Pulmonary artery endothelial cell (primary cell): ENCODE measurements around the gene CTNNA3. TPM values are rescaled to one million over a fixed set of nuclear protein-coding genes. Genes with fewer than 3 reads are reported as not detected.
"Not testable (repeated sequence)": the region's sequence is repeated elsewhere in the genome, so short reads cannot be mapped to it uniquely, and the experiment has no call there.

Experiments used
- DNase-seq: peaks from one replicate; pipeline ENCODE4 v3.0.0-alpha.2; 2011; ENCODE audit warnings: low read depth, low spot score
- total RNA-seq: library from RNA; depleted of rRNA; stranded (reverse); fragments of >200 nt; gene quantifications from 2 replicates; pipeline ENCODE4 v1.2.3, GENCODE V29; 2014

CTNNA3 gene
- not detected in 2 replicates for total RNA-seq

DNA sequence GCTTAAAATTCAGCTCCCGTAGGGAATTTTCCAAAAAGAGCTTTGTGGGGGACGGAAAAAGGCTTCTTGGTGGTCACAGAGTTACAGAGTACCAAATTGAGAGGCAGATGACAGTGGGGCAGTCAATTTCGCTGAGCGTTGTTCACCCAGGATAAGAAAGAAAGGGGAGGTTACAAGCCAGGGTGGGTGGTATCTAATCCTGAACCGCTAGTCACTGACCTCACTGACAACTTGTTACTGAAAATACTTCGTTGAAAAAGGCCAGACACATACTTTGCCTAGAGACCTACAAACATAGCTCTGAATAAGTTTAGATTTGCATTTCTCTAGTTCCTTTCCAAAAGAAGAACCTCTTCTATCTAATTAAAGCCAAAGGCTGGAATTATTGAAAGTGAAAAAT, at the start of gene CTNNA3:
Gene CTNNA3 (minus strand): TSS at position 167 of the 400 bp plus-strand sequence.
- DNase-seq, result no peak

DNA sequence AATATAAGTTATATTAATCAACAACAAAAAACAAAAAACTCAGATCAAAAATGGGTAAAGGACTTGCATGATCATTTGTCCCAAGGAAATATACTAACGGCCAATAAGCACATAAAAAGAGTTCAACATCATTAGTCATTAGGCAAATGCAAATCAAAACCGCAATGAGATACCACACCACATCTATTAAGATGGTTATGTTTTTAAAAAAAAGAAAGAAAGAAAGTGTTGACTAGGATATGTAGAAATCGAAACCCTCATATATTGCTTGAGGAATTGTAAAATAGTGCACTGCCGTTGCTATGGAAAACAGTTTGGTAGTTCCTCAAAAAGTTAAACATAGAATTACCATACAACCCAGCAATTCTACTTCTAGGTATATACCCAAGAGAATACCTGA, 39.4 kb upstream of the CTNNA3 start:
- DNase-seq, result no peak

DNA sequence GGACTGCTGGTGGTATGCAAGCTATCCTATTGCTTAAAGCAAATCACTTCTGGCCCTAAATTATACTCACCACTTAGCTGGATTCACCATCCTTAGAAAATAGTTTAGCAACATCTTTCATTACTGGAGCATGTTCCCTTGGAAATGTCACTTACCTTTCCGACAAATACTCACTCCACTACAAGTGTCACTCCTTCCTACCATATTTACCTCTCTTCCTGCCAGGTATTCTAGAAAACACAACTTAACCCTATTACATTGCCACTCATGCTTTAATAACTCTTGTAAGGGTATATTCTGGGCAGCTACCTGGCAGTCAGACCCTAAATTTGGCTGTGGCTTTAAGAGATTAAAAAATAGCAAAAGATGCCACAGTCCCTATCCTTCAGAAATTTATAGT, 37.5 kb upstream of the CTNNA3 start:
- DNase-seq, result no peak

DNA sequence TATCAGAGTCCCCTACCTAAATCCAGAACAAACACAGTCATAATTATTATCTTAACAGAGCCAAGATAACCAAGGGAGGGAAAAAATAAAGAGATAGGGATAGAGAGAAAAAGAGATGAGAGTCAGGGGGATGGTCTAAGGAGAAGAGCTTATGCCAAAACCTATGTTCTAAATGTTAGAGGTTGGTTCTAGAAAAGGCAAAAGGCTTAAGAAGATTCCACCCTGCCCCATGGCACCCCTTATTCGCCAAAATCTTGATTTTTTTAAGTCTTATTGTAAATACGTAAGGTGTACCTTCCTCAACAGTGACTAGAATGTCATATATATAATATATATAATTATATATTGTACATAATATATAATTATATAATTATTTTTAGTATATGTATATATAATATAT, 29.6 kb upstream of the CTNNA3 start:
- no peak for DNase-seq

DNA sequence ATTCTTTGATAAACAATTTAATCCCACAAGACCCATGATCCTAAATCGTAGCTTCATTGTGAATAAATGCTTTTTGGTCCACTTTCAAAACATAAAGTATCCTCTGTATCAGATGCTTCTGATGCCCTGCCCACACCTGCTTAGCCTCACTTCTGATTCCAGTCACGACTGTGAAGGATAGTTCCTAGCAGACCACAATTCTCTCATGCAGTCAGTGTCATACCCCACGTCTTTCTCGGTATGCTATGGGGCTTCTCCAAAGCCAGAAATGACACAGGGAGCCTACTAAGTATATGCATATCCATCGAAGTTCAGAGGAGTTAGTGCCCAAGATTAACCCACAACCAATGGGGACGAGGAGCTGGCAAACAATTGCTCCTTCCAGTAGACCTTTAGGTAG, 27.6 kb upstream of the CTNNA3 start:
- no peak for DNase-seq

DNA sequence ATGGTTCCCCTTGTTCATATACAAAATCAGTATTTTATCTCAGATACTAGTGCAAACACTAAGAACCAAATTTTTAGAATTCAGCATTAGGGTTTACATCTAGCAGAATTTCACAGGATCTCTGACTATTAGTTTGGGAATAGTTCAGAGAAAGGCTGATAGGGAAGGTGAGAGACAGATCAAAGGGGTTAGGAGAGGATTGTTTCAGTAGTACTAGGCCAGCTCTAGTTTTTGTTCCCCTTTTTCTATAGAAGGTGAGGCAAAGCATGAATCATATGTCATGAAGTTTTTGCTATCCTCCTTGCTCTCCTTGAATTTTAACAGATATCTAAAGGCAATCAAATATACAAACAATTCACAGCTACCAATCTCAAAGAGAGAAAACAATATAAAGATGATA, 26.1 kb upstream of the CTNNA3 start:
- DNase-seq, result no peak

DNA sequence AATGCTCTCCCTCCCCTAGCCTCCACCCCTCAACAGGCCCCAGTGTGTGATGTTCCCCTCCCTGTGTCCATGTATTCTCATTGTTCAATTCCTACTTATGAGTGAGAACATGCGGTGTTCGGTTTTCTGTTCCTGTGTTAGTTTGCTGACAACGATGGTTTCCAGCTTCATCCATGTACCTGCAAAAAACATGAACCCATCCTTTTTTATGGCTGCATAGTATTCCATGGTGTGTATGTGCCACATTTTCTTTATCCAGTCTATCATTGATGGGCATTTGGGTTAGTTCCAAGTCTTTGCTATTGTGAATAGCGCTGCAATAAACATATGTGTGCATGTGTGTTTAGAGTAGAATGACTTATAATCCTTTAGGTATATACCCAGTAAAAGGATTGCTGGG, 20.5 kb upstream of the CTNNA3 start:
- not testable (repeated sequence) for DNase-seq

DNA sequence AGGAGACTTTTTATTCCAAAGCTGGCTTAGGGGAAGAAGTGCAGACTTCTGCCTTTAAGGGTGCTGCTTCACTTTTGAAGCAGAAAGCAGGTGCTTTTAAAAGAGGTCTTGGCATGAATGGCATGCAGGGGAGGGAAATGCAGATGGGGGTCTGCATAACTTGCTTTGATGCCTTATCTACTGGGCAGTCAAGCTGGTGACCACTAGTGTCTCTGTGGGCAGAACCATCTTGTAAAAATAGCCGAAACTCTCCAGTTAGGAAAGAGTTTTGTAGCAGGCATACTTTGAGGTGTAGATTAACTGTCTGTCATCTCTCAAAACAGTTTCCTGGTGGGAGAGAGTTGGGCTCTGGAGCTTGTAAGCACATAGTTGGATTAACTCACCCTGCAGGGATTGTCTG, 9.9 kb upstream of the CTNNA3 start:
- no peak for DNase-seq

DNA sequence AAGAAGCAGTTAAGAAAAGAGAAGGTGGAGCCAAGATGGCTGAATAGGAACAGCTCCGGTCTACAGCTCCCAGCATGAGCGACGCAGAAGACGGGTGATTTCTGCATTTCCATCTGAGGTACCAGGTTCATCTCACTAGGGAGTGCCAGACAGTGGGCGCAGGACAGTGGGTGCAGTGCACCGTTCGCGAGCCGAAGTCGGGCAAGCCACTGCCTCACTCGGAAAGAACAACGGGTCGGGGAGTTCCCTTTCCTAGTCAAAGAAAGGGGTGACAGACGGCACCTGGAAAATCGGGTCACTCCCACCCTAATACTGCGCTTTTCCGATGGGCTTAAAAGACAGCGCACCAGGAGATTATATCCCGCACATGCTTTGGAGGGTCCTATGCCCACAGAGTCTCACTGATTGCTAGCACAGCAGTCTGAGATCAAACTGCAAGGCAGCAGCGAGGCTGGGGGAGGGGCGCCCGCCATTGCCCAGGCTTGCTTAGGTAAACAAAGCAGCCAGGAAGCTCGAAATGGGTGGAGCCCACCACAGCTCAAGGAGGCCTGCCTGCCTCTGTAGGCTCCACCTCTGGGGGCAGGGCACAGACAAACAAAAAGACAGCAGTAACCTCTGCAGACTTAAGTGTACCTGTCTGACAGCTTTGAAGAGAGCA, 3.7 kb upstream of the CTNNA3 start:
- not testable (repeated sequence) for DNase-seq

DNA sequence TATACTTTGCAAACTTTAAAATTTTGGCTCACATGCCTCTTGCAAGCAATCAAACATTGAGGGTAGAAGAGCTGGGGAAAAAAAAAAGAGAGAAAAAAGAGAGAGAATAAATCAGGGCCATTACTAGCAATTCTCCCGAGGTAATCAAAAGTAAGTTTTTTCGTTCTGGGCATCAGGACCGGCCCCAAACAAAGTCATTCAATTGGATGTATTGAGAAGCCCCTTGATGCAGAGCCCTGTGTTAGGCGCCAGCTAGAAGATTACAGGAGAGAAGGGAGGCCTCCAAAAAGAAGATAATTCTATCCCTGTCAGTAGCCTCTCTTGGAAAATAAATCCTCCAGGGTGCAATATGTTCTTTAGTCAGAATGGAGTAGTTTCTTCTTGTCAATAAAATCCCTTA, 2.2 kb upstream of the CTNNA3 start:
- DNase-seq, result no peak

DNA sequence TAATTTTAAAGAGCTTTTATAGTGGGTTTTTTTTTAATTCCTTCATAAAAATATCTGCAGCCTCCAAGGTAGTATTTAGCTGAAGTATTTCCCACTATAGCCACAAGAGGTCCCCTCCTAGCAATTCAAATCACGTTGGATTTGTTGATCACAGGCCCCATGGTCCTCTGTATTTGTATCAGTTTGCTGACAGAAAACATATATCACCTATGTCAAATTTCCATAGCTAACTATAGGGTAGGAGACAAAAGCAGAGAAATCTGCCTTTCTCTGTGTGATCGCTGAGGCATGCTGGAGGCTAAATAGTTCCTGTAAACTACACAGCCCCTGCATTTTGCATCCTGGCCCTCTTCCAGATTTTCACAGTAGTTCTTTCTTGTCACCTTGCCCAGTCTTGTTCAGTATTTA, 1.7 kb upstream of the CTNNA3 start:
- peak; percentile 8 for DNase-seq

DNA sequence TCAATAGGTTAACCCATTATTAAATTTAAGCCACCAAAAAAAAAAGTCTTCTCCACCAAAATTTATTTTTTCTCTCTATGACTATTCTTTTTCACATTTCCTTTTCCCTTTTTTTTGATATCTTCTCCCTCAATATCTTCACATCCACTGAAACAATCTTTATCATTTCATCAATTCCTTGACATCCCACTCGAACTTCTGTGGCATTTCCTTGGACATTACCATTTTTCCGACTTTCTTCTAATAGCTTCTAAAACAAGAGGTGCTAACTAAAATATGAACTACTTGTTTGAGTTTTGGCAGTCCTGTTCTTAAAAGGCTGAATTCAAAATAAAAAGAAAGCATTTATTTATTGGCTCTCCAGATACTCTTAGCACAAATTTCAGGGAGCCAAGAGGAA, 684 bp upstream of the CTNNA3 start:
- no peak for DNase-seq

DNA sequence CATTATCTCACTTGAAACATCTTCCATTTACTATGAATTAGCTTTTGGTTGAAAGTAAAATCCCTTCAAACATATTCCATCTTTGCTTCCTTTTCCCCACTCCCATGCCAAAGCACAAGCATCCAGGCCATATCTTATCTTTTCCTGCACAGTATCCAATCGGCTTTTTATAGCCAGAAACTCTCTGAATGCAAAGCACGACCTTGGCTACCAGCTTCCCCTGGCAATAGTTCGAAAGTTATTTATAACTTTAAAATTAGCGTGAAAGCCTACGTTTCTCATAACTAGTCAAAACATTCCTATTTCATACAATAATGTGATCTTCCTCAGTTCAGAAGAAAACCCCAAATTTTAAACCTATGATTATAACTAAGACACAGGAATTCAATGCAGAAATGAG, 440 bp downstream of the CTNNA3 start:
- no peak for DNase-seq

DNA sequence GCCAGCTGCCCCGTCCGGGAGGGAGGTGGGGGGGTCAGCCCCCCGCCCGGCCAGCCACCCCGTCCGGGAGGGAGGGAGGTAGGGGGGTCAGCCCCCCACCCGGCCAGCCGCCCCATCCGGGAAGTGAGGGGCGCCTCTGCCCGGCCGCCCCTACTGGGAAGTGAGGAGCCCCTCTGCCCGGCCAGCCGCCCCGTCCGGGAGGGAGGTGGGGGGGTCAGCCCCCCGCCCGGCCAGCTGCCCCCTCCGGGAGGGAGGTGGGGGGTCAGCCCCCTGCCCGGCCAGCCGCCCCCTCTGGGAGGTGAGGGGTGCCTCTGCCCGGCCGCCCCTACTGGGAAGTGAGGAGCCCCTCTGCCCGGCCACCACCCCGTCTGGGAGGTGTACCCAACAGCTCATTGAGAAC, 4.1 kb downstream of the CTNNA3 start:
- not testable (repeated sequence) for DNase-seq

DNA sequence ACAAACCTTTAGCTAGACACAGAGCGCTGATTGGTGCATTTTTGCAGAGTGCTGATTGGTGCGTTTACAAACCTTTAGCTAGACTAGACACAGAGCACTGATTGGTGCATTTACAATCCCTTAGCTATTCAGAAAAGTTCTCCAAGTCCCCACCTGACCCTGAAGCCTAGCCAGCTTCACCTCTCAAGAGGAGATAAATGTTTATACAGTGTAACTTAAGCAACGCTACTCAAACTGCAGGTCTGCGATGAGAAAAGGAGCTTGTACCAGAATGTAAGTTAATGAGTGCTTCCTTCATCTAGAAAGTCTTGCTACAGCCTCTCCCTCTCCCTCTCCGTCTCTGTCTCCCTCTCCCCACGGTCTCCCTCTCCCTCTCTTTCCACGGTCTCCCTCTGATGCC, 5.5 kb downstream of the CTNNA3 start:
- not testable (repeated sequence) for DNase-seq

DNA sequence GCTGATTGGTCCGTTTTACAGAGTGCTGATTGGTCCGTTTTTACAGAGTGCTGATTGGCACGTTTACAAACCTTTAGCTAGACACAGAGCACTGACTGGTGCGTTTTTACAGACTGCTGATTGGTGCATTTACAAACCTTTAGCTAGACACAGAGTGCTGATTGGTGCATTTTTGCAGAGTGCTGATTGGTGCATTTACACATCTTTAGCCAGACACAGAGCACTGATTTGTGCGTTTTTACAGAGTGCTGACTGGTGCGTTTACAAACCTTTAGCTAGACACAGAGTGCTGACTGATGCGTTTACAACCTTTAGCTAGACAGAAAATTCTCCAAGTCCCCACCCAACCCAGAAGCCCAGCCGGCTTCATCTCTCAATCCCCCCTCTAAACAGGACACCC, 11.9 kb downstream of the CTNNA3 start:
- not testable (repeated sequence) for DNase-seq

DNA sequence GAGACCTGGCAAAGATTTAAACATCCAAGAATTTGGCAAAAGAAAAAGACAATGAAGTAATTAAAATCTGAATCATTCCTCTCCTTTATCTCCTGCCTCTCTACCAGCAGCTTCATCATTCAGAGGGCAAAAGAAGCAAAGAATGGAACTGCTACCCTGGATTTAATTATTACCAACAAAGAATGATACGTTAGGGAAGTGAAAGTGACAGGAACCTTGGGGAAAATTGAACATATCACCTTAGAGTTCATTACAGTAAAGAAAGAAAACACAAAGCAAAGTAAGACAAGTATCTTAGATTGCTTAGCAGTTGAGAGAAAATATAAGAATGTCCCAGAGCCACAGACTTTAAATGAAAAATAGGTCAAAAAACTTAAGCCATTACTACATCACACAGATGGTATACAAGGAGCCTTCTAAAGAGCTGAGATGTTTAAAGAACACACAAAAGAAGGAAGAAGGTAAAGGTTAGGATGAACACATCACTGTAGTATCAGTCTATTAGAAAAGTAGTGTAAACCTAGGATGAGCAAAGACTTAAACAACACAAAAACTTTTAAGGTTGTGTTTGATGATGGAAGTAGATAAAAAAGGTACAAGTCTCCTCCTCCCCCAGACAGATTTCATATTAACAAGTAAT, 17.5 kb downstream of the CTNNA3 start:
- no peak for DNase-seq

DNA sequence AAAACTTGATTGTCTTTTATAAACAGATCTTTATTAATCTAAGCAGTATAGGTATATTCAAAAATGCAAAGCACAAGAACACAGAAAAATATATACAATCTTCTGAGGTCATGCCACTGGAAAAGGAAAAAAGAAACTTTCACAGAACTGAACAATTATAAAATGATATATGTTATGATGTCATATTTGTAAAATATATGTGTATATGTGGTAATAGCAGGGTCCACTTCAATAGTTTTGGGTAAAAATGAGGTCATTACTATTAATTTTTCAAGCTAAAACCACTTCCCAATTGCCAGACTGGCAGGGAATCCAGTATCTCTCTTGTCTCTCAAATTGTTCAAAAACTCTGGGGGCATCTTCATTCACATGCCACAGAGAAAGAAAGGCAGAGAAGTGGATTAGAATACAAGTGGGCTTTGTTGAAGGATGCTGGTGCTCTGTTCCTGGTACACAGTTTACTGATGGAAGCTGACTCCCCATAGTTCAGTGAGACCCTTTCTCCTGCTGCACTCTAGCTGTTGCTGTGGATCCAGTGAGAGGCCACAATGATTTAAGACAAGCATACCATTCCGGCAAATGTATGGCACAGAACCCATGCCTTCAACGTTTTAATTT, 19.7 kb downstream of the CTNNA3 start:
- DNase-seq, result no peak

DNA sequence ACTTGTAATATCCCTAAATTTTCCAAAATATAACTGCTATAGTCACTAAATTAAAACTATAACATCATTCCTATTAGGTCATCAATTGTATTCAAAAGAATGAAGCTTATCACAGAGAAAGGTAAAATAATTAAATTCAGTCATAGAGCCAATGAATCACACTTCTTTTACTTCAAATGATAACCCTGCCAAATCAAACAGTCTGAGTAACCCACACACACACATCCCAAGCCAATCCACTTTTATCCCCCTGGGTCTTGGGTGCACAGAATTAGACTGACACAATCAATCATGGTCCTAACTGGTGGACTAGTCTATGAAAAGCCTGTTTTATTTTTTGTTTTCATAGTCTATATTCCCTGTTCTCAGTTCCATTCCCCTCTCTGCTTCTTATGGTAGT, 25.6 kb downstream of the CTNNA3 start:
- no peak for DNase-seq

DNA sequence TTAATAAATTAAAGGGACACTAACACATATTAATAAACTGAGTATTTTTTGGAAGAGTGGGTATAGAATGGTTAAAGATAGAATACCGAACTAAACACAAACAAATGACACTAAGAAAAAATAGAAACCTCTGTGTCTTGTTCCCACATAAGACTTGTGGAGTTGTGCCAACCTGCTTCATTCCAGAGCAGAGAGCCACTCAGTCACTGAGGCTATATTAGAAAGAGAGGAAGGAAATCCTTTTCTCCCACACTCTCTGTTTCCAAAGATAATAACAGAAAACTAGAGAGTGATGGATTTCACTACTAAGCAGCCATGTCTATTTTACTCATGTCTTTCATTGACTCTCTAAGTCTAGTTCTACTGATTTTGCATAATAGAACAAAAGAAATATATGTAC, 26.0 kb downstream of the CTNNA3 start:
- peak; percentile 39 for DNase-seq

DNA sequence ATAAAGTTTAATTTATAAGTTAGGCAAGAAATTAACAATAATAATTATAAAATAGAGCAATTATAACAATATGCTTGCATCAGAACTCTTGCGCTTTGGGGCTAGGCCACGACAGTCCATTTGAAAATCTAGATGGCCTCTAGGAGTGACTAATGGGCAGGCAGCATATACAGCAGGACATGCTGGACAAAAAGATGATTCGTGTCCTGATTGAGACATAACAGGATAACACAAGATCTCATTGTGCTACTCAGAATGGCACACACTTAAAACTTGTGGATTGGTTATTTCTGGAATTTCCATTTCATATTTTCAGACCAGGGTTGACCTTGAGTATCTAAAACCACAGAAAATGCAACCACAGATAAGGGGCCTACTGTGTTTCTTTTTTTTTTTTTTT, 27.5 kb downstream of the CTNNA3 start:
- DNase-seq, result no peak

DNA sequence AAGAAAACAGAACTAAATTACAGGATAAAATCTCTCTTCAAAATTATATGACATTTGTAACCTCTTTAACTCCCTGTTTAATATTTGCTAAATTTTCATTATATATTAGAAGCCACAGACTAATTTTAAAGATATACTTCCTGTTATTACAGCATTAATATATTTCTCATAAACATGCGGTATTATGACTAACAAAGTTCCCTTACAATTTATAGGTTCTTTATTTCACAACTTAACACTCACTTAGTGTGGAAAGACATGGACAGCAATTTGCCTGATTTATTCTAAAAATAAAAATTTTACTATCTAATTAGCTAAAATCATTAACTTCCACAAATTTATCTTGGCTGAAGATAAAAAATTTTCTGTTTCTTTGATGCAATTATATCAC, 29.0 kb downstream of the CTNNA3 start:
- no peak for DNase-seq

DNA sequence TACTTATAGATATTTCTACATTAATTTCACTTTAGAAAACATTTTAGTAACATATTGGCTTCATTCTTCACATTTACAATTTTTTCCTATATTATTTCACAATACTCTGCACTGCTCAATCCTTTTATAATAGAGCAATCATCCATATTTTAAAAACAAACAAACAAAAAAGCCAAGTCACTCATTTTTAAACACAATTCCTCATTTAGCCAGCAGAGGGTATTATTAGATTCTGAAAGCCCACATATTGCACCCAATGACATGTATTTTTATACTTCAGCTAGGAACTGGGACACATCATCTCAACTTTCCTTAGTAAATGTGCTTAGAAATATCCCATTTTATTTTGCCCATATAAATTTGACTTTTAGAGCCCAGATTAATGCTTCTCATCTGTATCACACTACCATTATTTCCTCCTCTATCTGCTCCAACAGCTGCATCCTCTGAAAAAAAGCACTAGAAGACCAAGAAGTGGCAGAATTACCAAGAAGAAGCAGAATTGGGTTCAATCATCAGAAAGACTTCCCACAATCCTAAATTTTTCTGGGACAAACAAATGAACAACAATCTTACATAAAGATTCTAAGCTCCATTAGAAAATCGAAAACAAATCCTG, 29.5 kb downstream of the CTNNA3 start:
- no peak for DNase-seq
